ENCODE measurements around the gene ZDHHC5.
A peak's percentile ranks its signal among the peaks of the same experiment; 100 is the strongest.

Gene ZDHHC5

GRCh38 chr11:57728829-57729228 is 60.9 kb downstream of the ZDHHC5 start:
- Mint-ChIP-seq H3K4me1 (peaks cover 24% of the 10 kb centered on the region), H3K27me3 (no peaks in the 10 kb centered on the region), H3K9me3 (no peaks in the 10 kb centered on the region), H3K27ac (peak overlapping the region in 1 of 2 donors; percentile 22), H3K4me3 (no peak overlapping the region)
- ATAC-seq (no peak), DNase-seq (no peak)

GRCh38 chr11:57729479-57729878 is 61.6 kb downstream of the ZDHHC5 start:
- Mint-ChIP-seq H3K9me3 (no peaks in the 10 kb centered on the region), H3K4me1 (peaks cover 24% of the 10 kb centered on the region), H3K27me3 (no peaks in the 10 kb centered on the region), H3K27ac (peak overlapping the region in 1 of 2 donors; percentile 56), H3K4me3 (no peak overlapping the region)
- DNase-seq (no peak), ATAC-seq (no peak)

- Mint-ChIP-seq H3K27ac (no peak overlapping the region), H3K4me3 (no peak overlapping the region), H3K4me1 (peaks cover 31% of the 10 kb centered on the region), H3K9me3 (no peaks in the 10 kb centered on the region), H3K27me3 (no peaks in the 10 kb centered on the region)
- DNase-seq (no peak), ATAC-seq (no peak)
Measured at GRCh38 chr11:57732661-57733060, 64.7 kb downstream of the ZDHHC5 start.

- Mint-ChIP-seq H3K9me3 (no peaks in the 10 kb centered on the region), H3K4me1 (peaks cover 27% of the 10 kb centered on the region), H3K27ac (peak overlapping the region; percentile 81 to 84), H3K27me3 (no peaks in the 10 kb centered on the region), H3K4me3 (no peak overlapping the region)
- ATAC-seq (no peak), DNase-seq (no peak)
Measured at GRCh38 chr11:57735619-57736298, 67.8 kb downstream of the ZDHHC5 start.

GRCh38 chr11:57741132-57742086 is 73.5 kb downstream of the ZDHHC5 start, which contains the start of gene SELENOH:
SELENOH (plus strand) TSS chr11:57741491; CDS start chr11:57741596, 105 bp downstream.
- DNase-seq (peak; percentile 95 to 99), ATAC-seq (peak; percentile 95)
- no peaks in the 10 kb centered on the region for H3K9me3 Mint-ChIP-seq
- no peaks in the 10 kb centered on the region for H3K27me3 Mint-ChIP-seq
- peaks cover 58% of the 10 kb centered on the region for H3K4me1 Mint-ChIP-seq
- H3K4me3 Mint-ChIP-seq = peak within 1 kb of the TSS; percentile 96 to 100
- peak within 1 kb of the TSS; percentile 98 to 99 for H3K27ac Mint-ChIP-seq

GRCh38 chr11:57742087-57742452 is 74.2 kb downstream of the ZDHHC5 start:
- peak overlapping the region; percentile 98 to 99 for H3K27ac Mint-ChIP-seq
- ATAC-seq (no peak), DNase-seq (peak; percentile 5 to 22)
- no peaks in the 10 kb centered on the region for H3K27me3 Mint-ChIP-seq
- peak overlapping the region; percentile 96 to 100 for H3K4me3 Mint-ChIP-seq
- no peaks in the 10 kb centered on the region for H3K9me3 Mint-ChIP-seq
- H3K4me1 Mint-ChIP-seq = peaks cover 64% of the 10 kb centered on the region

GRCh38 chr11:57744357-57744756 is 76.4 kb downstream of the ZDHHC5 start:
- no peaks in the 10 kb centered on the region for H3K9me3 Mint-ChIP-seq
- no peak for ATAC-seq
- H3K27me3 Mint-ChIP-seq = no peaks in the 10 kb centered on the region
- H3K27ac Mint-ChIP-seq = peak overlapping the region in 1 of 2 donors; percentile 83
- peaks cover 76% of the 10 kb centered on the region for H3K4me1 Mint-ChIP-seq
- peak overlapping the region in 1 of 2 donors; percentile 26 for H3K4me3 Mint-ChIP-seq
- no peak for DNase-seq

GRCh38 chr11:57745206-57745605 is 77.3 kb downstream of the ZDHHC5 start:
- Mint-ChIP-seq H3K27me3 (no peaks in the 10 kb centered on the region), H3K27ac (peak overlapping the region; percentile 57 to 65), H3K4me3 (no peak overlapping the region), H3K9me3 (no peaks in the 10 kb centered on the region), H3K4me1 (peaks cover 72% of the 10 kb centered on the region)
- ATAC-seq (no peak), DNase-seq (no peak)

- no peak for DNase-seq
- Mint-ChIP-seq H3K4me3 (no peak overlapping the region), H3K4me1 (peaks cover 61% of the 10 kb centered on the region), H3K27me3 (no peaks in the 10 kb centered on the region), H3K27ac (peak overlapping the region; percentile 65 to 87), H3K9me3 (no peaks in the 10 kb centered on the region)
- peak; percentile 38 for ATAC-seq
Measured at GRCh38 chr11:57746920-57747319, 79.0 kb downstream of the ZDHHC5 start.

All from stimulated activated naive CD8-positive, alpha-beta T cell treated with anti-CD3 and anti-CD28 coated beads, Interleukin-15, amount 100 ng/mL, for 72 hours (primary cell).